GM12892 (cell line): ENCODE measurements around the gene GGACT.

Experiments used
- POLR2A ChIP-seq: IDR thresholded peaks from 2 replicates; pipeline ENCODE4 v1.6.1; 2011; ENCODE audit warnings: low read depth, low read length, control low read depth
- POLR2AphosphoS5 ChIP-seq: IDR thresholded peaks from 2 replicates; pipeline ENCODE4 v1.6.1; 2011; ENCODE audit warnings: low read depth, low read length, control low read depth

DNA sequence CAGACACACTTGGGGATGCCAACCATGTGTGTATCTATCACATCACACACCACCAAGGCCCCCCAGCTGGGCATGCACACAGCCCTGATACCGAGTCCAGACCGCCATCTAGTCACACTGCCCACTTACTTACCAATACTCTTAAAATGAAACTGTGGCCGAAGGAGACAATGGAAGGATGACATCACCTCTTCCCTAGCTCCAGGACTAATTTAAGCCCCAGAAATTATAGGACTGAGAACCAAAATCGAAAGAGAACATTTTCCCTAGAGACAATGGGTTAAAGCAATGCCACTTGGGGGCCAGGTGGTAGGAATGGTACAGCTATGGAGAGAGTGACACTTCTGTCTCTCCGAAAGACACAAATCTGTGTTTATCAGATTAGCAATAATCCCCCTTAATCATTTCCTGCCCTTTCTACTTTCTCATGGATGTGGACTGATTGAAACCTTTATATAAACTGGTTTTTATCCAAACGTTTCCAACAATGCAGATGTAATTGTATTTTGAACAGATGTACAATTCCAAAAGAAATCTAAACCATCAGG, 663 bp upstream of the GGACT start:
- TF ChIP-seq POLR2A (no peak), POLR2AphosphoS5 (no peak)
